HG03460 (cell line): Measurements from ENCODE around the gene IGF1.

Experiments used
- ATAC-seq: cut with Tn5 transposase; IDR thresholded peaks from one replicate; pipeline ENCODE4 v1.9.1; 2021; ENCODE audit not compliant: unreplicated experiment

Gene IGF1

GRCh38 chr12:102429211-102430154 lies 50.9 kb downstream of the IGF1 start:
- no peak for ATAC-seq

- no peak for ATAC-seq
These were observed 52.8 kb downstream of the IGF1 start for GRCh38 chr12:102427543-102427941.

- no peak for ATAC-seq
These were observed 53.5 kb downstream of the IGF1 start for GRCh38 chr12:102426599-102427542.

- no peak for ATAC-seq
These were observed 55.0 kb downstream of the IGF1 start for GRCh38 chr12:102425109-102426039.

GRCh38 chr12:102423462-102423861 lies 56.9 kb downstream of the IGF1 start:
- ATAC-seq: no peak

GRCh38 chr12:102421802-102422583 lies 58.4 kb downstream of the IGF1 start:
- no peak for ATAC-seq

- no peak for ATAC-seq
These were observed 61.1 kb downstream of the IGF1 start for GRCh38 chr12:102419094-102419764.

GRCh38 chr12:102417055-102417454 lies 63.3 kb downstream of the IGF1 start:
- no peak for ATAC-seq

- ATAC-seq: no peak
These were observed 64.8 kb downstream of the IGF1 start for GRCh38 chr12:102415515-102415914.

- no peak for ATAC-seq
These were observed 67.0 kb downstream of the IGF1 start for GRCh38 chr12:102413396-102413795.

- no peak for ATAC-seq
These were observed 69.9 kb downstream of the IGF1 start for GRCh38 chr12:102410511-102410910.

- no peak for ATAC-seq
These were observed 71.7 kb downstream of the IGF1 start for GRCh38 chr12:102408487-102409297.

- ATAC-seq: no peak
These were observed 72.4 kb downstream of the IGF1 start for GRCh38 chr12:102407776-102408486.

GRCh38 chr12:102406033-102406584 lies 74.3 kb downstream of the IGF1 start:
- ATAC-seq: no peak

GRCh38 chr12:102401087-102401486 lies 79.3 kb downstream of the IGF1 start:
- ATAC-seq: no peak

GRCh38 chr12:102399653-102400052 lies 80.7 kb downstream of the IGF1 start:
- no peak for ATAC-seq

GRCh38 chr12:102396276-102396675 lies 84.1 kb downstream of the IGF1 start:
- no peak for ATAC-seq
